Liver (tissue), 9 donors: ENCODE results near the gene MAP3K12. TPM values are rescaled to one million over a fixed set of nuclear protein-coding genes. Genes with fewer than 3 reads are reported as not detected.

Source experiments
- DNase-seq: peaks from one replicate; pipeline ENCODE4 v3.0.0-alpha.2; 2017; ENCODE audit warnings: low spot score
- H3K27ac ChIP-seq, 2 donors: one replicate each; pipeline ENCODE4 v1.7.0; 2013; ENCODE audit warnings: inconsistent platforms in 2 of 2, low read length in 2 of 2, control low read depth in 1 of 2, low read depth in 1 of 2, mild to moderate bottlenecking in 1 of 2
- H3K27me3 ChIP-seq, 4 donors: one replicate each; pipeline versions ENCODE4 v1.6.1 to v1.7.0; 2013; ENCODE audit warnings: low read length in 3 of 4, inconsistent platforms in 1 of 4, mild to moderate bottlenecking in 1 of 4, moderate library complexity in 1 of 4; ENCODE audit not compliant: control insufficient read depth in 4 of 4, insufficient read depth in 4 of 4
- H3K36me3 ChIP-seq, 4 donors: one replicate each; pipeline versions ENCODE4 v1.6.1 to v1.7.0; 2013; ENCODE audit warnings: low read length in 3 of 4, mild to moderate bottlenecking in 3 of 4, low read depth in 1 of 4, moderate library complexity in 1 of 4; ENCODE audit not compliant: control insufficient read depth in 4 of 4, insufficient read depth in 3 of 4
- H3K4me1 ChIP-seq, 4 donors: one replicate each; pipeline versions ENCODE4 v1.6.1 to v1.7.0; 2013; ENCODE audit warnings: low read length in 3 of 4, mild to moderate bottlenecking in 3 of 4, moderate library complexity in 1 of 4; ENCODE audit not compliant: control insufficient read depth in 4 of 4, insufficient read depth in 4 of 4
- H3K4me3 ChIP-seq, 3 donors: one replicate each; pipeline versions ENCODE4 v1.6.1 to v1.7.0; 2013; ENCODE audit warnings: low read length in 3 of 3, control low read depth in 1 of 3, low read depth in 1 of 3, mild to moderate bottlenecking in 1 of 3
- H3K9ac ChIP-seq, 2 donors: one replicate each; pipeline ENCODE4 v1.7.0; 2013; ENCODE audit warnings: low read length in 2 of 2, mild to moderate bottlenecking in 2 of 2, moderate library complexity in 2 of 2, control low read depth in 1 of 2, low read depth in 1 of 2
- H3K9me3 ChIP-seq, 4 donors: one replicate each; pipeline versions ENCODE4 v1.6.1 to v1.7.0; 2013; ENCODE audit warnings: low read length in 3 of 4; ENCODE audit not compliant: control insufficient read depth in 4 of 4
- ATF3 ChIP-seq: IDR thresholded peaks from 2 replicates; pipeline ENCODE4 v1.6.1; 2016; ENCODE audit warnings: antibody characterized with exemption
- EGR1 ChIP-seq, 2 donors: IDR thresholded peaks; 2 replicates each; pipeline ENCODE4 v1.6.1; 2016 to 2018; ENCODE audit warnings: antibody characterized with exemption in 2 of 2, low read depth in 2 of 2
- FOXA1 ChIP-seq: IDR thresholded peaks from 2 replicates; pipeline ENCODE4 v1.6.1; 2016; ENCODE audit warnings: antibody characterized with exemption
- FOXA2 ChIP-seq: IDR thresholded peaks from 2 replicates; pipeline ENCODE4 v1.6.1; 2016; ENCODE audit warnings: antibody characterized with exemption
- GABPA ChIP-seq, 2 donors: IDR thresholded peaks in 1 of 2; conservative IDR thresholded peaks in 1 of 2; 2 replicates each; pipeline ENCODE4 v1.6.1; 2016; ENCODE audit warnings: antibody characterized with exemption in 2 of 2, mild to moderate bottlenecking in 1 of 2, moderate library complexity in 1 of 2
- HNF4A ChIP-seq, 2 donors: conservative IDR thresholded peaks; 2 replicates each; pipeline ENCODE4 v1.6.1; 2016; ENCODE audit warnings: antibody characterized with exemption in 2 of 2, mild to moderate bottlenecking in 2 of 2
- HNF4G ChIP-seq: IDR thresholded peaks from 2 replicates; pipeline ENCODE4 v1.6.1; 2016; ENCODE audit warnings: antibody characterized with exemption
- JUND ChIP-seq, 2 donors: IDR thresholded peaks; 2 replicates each; pipeline ENCODE4 v1.6.1; 2016; ENCODE audit warnings: antibody characterized with exemption in 2 of 2
- NR2F2 ChIP-seq: IDR thresholded peaks from 2 replicates; pipeline ENCODE4 v1.6.1; 2016; ENCODE audit warnings: antibody characterized with exemption
- RAD21 ChIP-seq, 2 donors: IDR thresholded peaks; 2 replicates each; pipeline ENCODE4 v1.6.1; 2016; ENCODE audit warnings: antibody characterized with exemption in 2 of 2, mild to moderate bottlenecking in 2 of 2
- RXRA ChIP-seq, 2 donors: IDR thresholded peaks; 2 replicates each; pipeline ENCODE4 v1.6.1; 2017 to 2018; ENCODE audit warnings: antibody characterized with exemption in 2 of 2, mild to moderate bottlenecking in 1 of 2
- SP1 ChIP-seq: IDR thresholded peaks from 2 replicates; pipeline ENCODE4 v1.6.1; 2018; ENCODE audit warnings: antibody characterized with exemption, mild to moderate bottlenecking
- YY1 ChIP-seq: IDR thresholded peaks from 2 replicates; pipeline ENCODE4 v1.6.1; 2016; ENCODE audit warnings: antibody characterized with exemption, mild to moderate bottlenecking
- WGBS: extraction: QIAGEN DNeasy Blood & Tissue Kit; methylation state at CpG from one replicate; pipeline ENCODE4 v1.1.7; 2013; 5-methylcytosine and 5-hydroxymethylcytosine counted together
- polyA plus RNA-seq, 2 donors: library from polyadenylated mRNA; stranded (reverse) in 1 of 2; unstranded in 1 of 2; fragments of 200-250 nt in 1 of 2; fragments of >200 nt in 1 of 2; fragmentation: Nextera tagmentation in 1 of 2; extraction: Ambion mirVana in 1 of 2; gene quantifications; one replicate each; pipeline versions ENCODE4 v1.2.1 to v1.2.3, GENCODE V29; 2013 to 2015
- total RNA-seq, 2 donors: library from RNA; depleted of rRNA; stranded (reverse); fragments of >200 nt; gene quantifications; one replicate each; pipeline ENCODE4 v1.2.3, GENCODE V29; 2014
- TF ChIP-seq, protein P1 (sequence below): fragments of 150-350 bp; IDR thresholded peaks from 2 replicates; pipeline ENCODE4 v1.5.1; 2017; ENCODE audit warnings: improper control_type of control experiment, low read depth, low read length; ENCODE audit not compliant: missing input control
- TF ChIP-seq, protein P2 (sequence below): IDR thresholded peaks from 2 replicates; pipeline ENCODE4 v1.6.1; 2016; ENCODE audit warnings: antibody characterized with exemption
- TF ChIP-seq, protein P3 (sequence below): IDR thresholded peaks from 2 replicates; pipeline ENCODE4 v1.6.1; 2016; ENCODE audit warnings: antibody characterized with exemption, mild to moderate bottlenecking
- donor health status: healthy.
- donor health status: healthy.
- donor health status: healthy.
- donor health status: healthy.
- donor health status: healthy.

MAP3K12 gene
- total and polyA plus RNA-seq, 4 donors, result 0.53 to 2.4 (median 1.5) TPM

DNA sequence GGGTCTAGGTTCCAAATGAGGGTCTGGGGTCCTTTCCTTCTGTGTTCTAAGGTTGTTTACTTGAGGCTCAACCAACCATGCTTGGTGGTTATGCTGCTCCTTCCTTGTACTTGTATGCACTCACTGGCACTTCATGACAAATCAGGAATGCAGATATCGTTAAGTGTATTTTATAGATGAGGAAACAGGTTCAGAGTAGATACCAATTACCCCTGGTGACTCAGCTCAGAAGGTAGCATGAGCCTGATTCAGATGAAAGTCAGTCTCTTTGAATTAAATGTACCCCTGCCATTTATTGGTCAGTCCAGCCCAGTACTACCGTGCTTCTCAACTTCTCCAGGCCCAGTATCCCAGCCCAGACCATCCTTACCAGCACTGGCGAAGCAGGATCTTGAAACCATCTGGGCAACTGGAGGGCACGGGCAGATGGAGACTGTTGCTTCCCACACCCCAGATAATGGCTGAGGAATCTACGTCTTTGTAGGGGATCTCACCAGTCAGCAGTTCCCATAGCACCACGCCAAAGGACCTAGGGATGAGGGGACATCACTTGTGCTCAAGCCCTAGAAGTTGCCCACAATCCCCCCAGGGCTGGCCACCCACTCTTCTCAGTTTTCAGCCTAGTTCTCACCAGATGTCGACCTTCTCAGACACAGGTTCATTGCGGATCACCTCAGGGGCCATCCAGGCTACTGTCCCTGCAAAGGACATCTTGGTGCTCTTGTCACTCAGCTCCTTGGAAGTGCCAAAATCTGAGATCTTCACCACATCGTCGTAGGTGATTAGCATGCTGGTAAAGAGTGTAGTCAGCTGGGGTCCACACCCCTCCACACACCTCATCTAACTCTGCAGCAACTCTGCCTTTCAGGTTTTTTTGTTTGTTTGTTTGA, 14.3 kb downstream of the MAP3K12 start:
- Histone ChIP-seq H3K36me3 (peaks cover 3 to 37% (median 25%) of the 10 kb centered on the region in 4 donors), H3K9me3 (no peaks in the 10 kb centered on the region), H3K4me1 (no peaks in the 10 kb centered on the region), H3K27ac (no peak overlapping the region), H3K4me3 (no peak overlapping the region), H3K27me3 (no peaks in the 10 kb centered on the region), H3K9ac (no peak overlapping the region)
- no peak for TF ChIP-seq NR2F2
- no peak for TF ChIP-seq FOXA2
- TF ChIP-seq EGR1 (IDR thresholded peaks at IDR 0.05; ENCODE audit: low read depth in 2 of 2), result no peak
- TF ChIP-seq, protein P1, sequence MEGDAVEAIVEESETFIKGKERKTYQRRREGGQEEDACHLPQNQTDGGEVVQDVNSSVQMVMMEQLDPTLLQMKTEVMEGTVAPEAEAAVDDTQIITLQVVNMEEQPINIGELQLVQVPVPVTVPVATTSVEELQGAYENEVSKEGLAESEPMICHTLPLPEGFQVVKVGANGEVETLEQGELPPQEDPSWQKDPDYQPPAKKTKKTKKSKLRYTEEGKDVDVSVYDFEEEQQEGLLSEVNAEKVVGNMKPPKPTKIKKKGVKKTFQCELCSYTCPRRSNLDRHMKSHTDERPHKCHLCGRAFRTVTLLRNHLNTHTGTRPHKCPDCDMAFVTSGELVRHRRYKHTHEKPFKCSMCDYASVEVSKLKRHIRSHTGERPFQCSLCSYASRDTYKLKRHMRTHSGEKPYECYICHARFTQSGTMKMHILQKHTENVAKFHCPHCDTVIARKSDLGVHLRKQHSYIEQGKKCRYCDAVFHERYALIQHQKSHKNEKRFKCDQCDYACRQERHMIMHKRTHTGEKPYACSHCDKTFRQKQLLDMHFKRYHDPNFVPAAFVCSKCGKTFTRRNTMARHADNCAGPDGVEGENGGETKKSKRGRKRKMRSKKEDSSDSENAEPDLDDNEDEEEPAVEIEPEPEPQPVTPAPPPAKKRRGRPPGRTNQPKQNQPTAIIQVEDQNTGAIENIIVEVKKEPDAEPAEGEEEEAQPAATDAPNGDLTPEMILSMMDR, result no peak
- TF ChIP-seq, protein P2, sequence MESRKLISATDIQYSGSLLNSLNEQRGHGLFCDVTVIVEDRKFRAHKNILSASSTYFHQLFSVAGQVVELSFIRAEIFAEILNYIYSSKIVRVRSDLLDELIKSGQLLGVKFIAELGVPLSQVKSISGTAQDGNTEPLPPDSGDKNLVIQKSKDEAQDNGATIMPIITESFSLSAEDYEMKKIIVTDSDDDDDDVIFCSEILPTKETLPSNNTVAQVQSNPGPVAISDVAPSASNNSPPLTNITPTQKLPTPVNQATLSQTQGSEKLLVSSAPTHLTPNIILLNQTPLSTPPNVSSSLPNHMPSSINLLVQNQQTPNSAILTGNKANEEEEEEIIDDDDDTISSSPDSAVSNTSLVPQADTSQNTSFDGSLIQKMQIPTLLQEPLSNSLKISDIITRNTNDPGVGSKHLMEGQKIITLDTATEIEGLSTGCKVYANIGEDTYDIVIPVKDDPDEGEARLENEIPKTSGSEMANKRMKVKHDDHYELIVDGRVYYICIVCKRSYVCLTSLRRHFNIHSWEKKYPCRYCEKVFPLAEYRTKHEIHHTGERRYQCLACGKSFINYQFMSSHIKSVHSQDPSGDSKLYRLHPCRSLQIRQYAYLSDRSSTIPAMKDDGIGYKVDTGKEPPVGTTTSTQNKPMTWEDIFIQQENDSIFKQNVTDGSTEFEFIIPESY, result no peak
- TF ChIP-seq, protein P3, sequence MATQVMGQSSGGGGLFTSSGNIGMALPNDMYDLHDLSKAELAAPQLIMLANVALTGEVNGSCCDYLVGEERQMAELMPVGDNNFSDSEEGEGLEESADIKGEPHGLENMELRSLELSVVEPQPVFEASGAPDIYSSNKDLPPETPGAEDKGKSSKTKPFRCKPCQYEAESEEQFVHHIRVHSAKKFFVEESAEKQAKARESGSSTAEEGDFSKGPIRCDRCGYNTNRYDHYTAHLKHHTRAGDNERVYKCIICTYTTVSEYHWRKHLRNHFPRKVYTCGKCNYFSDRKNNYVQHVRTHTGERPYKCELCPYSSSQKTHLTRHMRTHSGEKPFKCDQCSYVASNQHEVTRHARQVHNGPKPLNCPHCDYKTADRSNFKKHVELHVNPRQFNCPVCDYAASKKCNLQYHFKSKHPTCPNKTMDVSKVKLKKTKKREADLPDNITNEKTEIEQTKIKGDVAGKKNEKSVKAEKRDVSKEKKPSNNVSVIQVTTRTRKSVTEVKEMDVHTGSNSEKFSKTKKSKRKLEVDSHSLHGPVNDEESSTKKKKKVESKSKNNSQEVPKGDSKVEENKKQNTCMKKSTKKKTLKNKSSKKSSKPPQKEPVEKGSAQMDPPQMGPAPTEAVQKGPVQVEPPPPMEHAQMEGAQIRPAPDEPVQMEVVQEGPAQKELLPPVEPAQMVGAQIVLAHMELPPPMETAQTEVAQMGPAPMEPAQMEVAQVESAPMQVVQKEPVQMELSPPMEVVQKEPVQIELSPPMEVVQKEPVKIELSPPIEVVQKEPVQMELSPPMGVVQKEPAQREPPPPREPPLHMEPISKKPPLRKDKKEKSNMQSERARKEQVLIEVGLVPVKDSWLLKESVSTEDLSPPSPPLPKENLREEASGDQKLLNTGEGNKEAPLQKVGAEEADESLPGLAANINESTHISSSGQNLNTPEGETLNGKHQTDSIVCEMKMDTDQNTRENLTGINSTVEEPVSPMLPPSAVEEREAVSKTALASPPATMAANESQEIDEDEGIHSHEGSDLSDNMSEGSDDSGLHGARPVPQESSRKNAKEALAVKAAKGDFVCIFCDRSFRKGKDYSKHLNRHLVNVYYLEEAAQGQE, result no peak
- TF ChIP-seq JUND (IDR thresholded peaks at IDR 0.05), result no peak
- TF ChIP-seq YY1, result no peak
- TF ChIP-seq RAD21 (IDR thresholded peaks at IDR 0.05), result no peak
- 90% methylated on average over 10 of the region's 10 CpGs for WGBS
- no peak for DNase-seq

- no peaks in the 10 kb centered on the region for H3K4me1 ChIP-seq
- 94% methylated on average over 4 of the region's 4 CpGs for WGBS
- peaks cover 4 to 46% (median 34%) of the 10 kb centered on the region in 4 donors for H3K36me3 ChIP-seq
- H3K9ac ChIP-seq, result no peak overlapping the region
- H3K4me3 ChIP-seq, result no peak overlapping the region
- H3K27ac ChIP-seq, result no peak overlapping the region
- no peak for DNase-seq
- no peaks in the 10 kb centered on the region for H3K9me3 ChIP-seq
- no peaks in the 10 kb centered on the region for H3K27me3 ChIP-seq
- no peak for TF ChIP-seq ATF3
- no peak for TF ChIP-seq RXRA (IDR thresholded peaks at IDR 0.05)
- TF ChIP-seq NR2F2, result no peak
- TF ChIP-seq SP1, result no peak
- TF ChIP-seq JUND (IDR thresholded peaks at IDR 0.05), result no peak
- TF ChIP-seq RAD21 (IDR thresholded peaks at IDR 0.05), result no peak
- TF ChIP-seq, protein P3, result no peak
- TF ChIP-seq FOXA1, result no peak
- no peak for TF ChIP-seq YY1
- no peak for TF ChIP-seq FOXA2
- no peak for TF ChIP-seq HNF4A (conservative IDR thresholded peaks at IDR 0.05)
- TF ChIP-seq, protein P1, result no peak
- no peak for TF ChIP-seq HNF4G
- TF ChIP-seq EGR1 (IDR thresholded peaks at IDR 0.05; ENCODE audit: low read depth in 2 of 2), result no peak
- no peak for TF ChIP-seq GABPA (IDR thresholded peaks at IDR 0.05 in 1 of 2, conservative IDR thresholded peaks at IDR 0.05 in 1 of 2)
Measured at GRCh38 chr12:53483979-53484377, 15.3 kb downstream of the MAP3K12 start.
